Osteoblast (primary cell): Measurements from ENCODE around the gene CILP. TPM values are rescaled to one million over a fixed set of nuclear protein-coding genes. Genes with fewer than 3 reads are reported as not detected.
A peak's percentile ranks its signal among the peaks of the same experiment; 100 is the strongest.

Experiments
- DNase-seq: peaks from one replicate; pipeline ENCODE4 v3.0.0; 2011; ENCODE audit warnings: low spot score, mixed read lengths; ENCODE audit not compliant: insufficient read length; ENCODE audit errors: missing footprints
- H2AFZ ChIP-seq: 2 replicates; pipeline ENCODE4 v1.6.0; 2011; ENCODE audit warnings: mild to moderate bottlenecking, low read length
- H3K27ac ChIP-seq: 2 replicates; pipeline ENCODE4 v1.5.1; 2011; ENCODE audit warnings: mild to moderate bottlenecking, low read depth, low read length, moderate library complexity
- H3K27me3 ChIP-seq: 2 replicates; pipeline ENCODE4 v1.6.0; 2012; ENCODE audit warnings: mild to moderate bottlenecking, control low read depth, inconsistent platforms, low read length, moderate library complexity; ENCODE audit not compliant: insufficient read depth
- H3K36me3 ChIP-seq: 2 replicates; pipeline ENCODE4 v1.5.1; 2011; ENCODE audit warnings: mild to moderate bottlenecking, low read length, control low read depth, moderate library complexity; ENCODE audit not compliant: insufficient read depth
- H3K4me1 ChIP-seq: 2 replicates; pipeline ENCODE4 v1.5.1; 2011; ENCODE audit warnings: mild to moderate bottlenecking, low read length, control low read depth, moderate library complexity; ENCODE audit not compliant: insufficient read depth
- H3K4me2 ChIP-seq: 2 replicates; pipeline ENCODE4 v1.6.0; 2011; ENCODE audit warnings: mild to moderate bottlenecking, low read length; ENCODE audit not compliant: insufficient read depth
- H3K4me3 ChIP-seq: fragments of 200-600 bp; sonication (generic); 3 replicates; pipeline ENCODE4 v1.5.1; 2012; ENCODE audit warnings: mild to moderate bottlenecking, low read length, inconsistent platforms; ENCODE audit not compliant: insufficient read depth
- H3K79me2 ChIP-seq: 2 replicates; pipeline ENCODE4 v1.6.0; 2012; ENCODE audit warnings: mild to moderate bottlenecking, low read length, control low read depth, inconsistent platforms; ENCODE audit not compliant: insufficient read depth
- H3K9me3 ChIP-seq: 2 replicates; pipeline ENCODE4 v1.5.1; 2011; ENCODE audit warnings: low read depth, low read length, control low read depth
- H4K20me1 ChIP-seq: 2 replicates; pipeline ENCODE4 v1.6.0; 2012; ENCODE audit warnings: mild to moderate bottlenecking, low read length, control low read depth; ENCODE audit not compliant: insufficient read depth
- CTCF ChIP-seq: IDR thresholded peaks from 2 replicates; pipeline ENCODE4 v1.5.1; 2011; ENCODE audit warnings: mild to moderate bottlenecking, low read depth, low read length, moderate library complexity; ENCODE audit errors: extremely low read depth
- total RNA-seq: library from RNA; depleted of rRNA; stranded (reverse); fragments of >200 nt; gene quantifications from 2 replicates; pipeline ENCODE4 v1.2.3, GENCODE V29; 2012

Gene CILP
- total RNA-seq, 1 donor = under 0.01 TPM

GRCh38 chr15:65211482-65211982, 259 bp upstream of the CILP start:
- H3K4me2 ChIP-seq = no peak overlapping the region

GRCh38 chr15:65209701-65210643, 1.3 kb downstream of the CILP start:
- no peaks in the 10 kb centered on the region for H3K79me2 ChIP-seq
- H3K27ac ChIP-seq = no peak overlapping the region
- no peak for TF ChIP-seq CTCF
- no peak overlapping the region for H3K4me3 ChIP-seq
- no peak overlapping the region for H2AFZ ChIP-seq
- no peaks in the 10 kb centered on the region for H3K4me1 ChIP-seq
- no peaks in the 10 kb centered on the region for H3K9me3 ChIP-seq
- no peaks in the 10 kb centered on the region for H3K36me3 ChIP-seq
- H3K4me2 ChIP-seq = no peak overlapping the region
- no peak for DNase-seq
- H4K20me1 ChIP-seq = no peaks in the 10 kb centered on the region
- H3K27me3 ChIP-seq = peaks cover 8% of the 10 kb centered on the region

More at GRCh38 chr15:65211482-65211982, 259 bp upstream of the CILP start:
- Histone ChIP-seq H3K27me3 (peaks cover 8% of the 10 kb centered on the region), H3K79me2 (no peaks in the 10 kb centered on the region), H3K9me3 (no peaks in the 10 kb centered on the region), H4K20me1 (no peaks in the 10 kb centered on the region), H3K27ac (no peak overlapping the region), H3K36me3 (no peaks in the 10 kb centered on the region), H3K4me3 (no peak overlapping the region), H3K4me1 (no peaks in the 10 kb centered on the region), H2AFZ (no peak overlapping the region)
- peak; percentile 57 for DNase-seq
- TF ChIP-seq CTCF = no peak

- H3K27ac ChIP-seq = no peak overlapping the region
- H3K79me2 ChIP-seq = no peaks in the 10 kb centered on the region
- H3K27me3 ChIP-seq = peaks cover 8% of the 10 kb centered on the region
- TF ChIP-seq CTCF = no peak
- DNase-seq = no peak
- H3K4me2 ChIP-seq = no peak overlapping the region
- H4K20me1 ChIP-seq = no peaks in the 10 kb centered on the region
- H3K4me1 ChIP-seq = no peaks in the 10 kb centered on the region
- H3K9me3 ChIP-seq = no peaks in the 10 kb centered on the region
- no peak overlapping the region for H3K4me3 ChIP-seq
- H3K36me3 ChIP-seq = no peaks in the 10 kb centered on the region
- H2AFZ ChIP-seq = no peak overlapping the region
These were observed 2.6 kb downstream of the CILP start for GRCh38 chr15:65208647-65209046.

GRCh38 chr15:65207280-65207840, 3.9 kb downstream of the CILP start:
- no peak for DNase-seq
- H2AFZ ChIP-seq = no peak overlapping the region
- no peaks in the 10 kb centered on the region for H4K20me1 ChIP-seq
- H3K4me3 ChIP-seq = no peak overlapping the region
- no peaks in the 10 kb centered on the region for H3K4me1 ChIP-seq
- no peak overlapping the region for H3K27ac ChIP-seq
- no peaks in the 10 kb centered on the region for H3K79me2 ChIP-seq
- no peak for TF ChIP-seq CTCF
- H3K9me3 ChIP-seq = no peaks in the 10 kb centered on the region
- peaks cover 8% of the 10 kb centered on the region for H3K27me3 ChIP-seq
- H3K36me3 ChIP-seq = no peaks in the 10 kb centered on the region
- no peak overlapping the region for H3K4me2 ChIP-seq
